ENCODE data around the gene MRPS2.
"Not testable (repeated sequence)": the region's sequence is repeated elsewhere in the genome, so short reads cannot be mapped to it uniquely, and the experiment has no call there.

Gene MRPS2

DNA sequence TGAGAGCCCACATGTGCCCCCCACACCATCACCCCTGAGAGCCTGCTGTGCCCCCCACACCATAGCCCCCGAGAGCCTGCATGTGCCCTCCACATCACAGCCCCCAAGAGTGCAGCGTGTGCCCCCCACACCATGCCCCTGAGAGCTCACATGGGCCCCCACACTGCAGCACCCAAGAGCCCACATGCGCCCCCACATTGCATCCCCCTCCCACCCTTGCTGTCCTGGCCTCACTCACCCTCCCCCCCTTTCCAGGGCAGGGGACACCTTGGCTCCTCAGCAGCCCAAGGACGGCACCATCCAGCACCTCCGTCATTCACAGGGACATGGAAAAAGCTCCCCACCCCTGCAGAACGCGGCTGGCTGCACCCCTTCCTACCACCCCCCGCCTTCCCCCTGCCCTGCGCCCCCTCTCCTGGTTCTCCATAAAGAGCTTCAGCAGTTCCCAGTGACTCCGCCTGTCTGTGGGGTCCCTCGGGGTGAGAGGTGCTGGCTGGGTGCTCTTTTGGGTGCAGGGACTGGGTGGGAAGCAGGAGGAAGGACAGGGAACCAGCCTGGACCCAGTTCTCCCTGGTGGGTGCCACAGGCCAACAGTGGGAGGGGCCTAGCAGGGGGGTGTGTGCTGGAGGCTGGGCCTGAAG is 25.7 kb downstream of the MRPS2 start:
- H3K4me3 ChIP-seq: no peak overlapping the region

DNA sequence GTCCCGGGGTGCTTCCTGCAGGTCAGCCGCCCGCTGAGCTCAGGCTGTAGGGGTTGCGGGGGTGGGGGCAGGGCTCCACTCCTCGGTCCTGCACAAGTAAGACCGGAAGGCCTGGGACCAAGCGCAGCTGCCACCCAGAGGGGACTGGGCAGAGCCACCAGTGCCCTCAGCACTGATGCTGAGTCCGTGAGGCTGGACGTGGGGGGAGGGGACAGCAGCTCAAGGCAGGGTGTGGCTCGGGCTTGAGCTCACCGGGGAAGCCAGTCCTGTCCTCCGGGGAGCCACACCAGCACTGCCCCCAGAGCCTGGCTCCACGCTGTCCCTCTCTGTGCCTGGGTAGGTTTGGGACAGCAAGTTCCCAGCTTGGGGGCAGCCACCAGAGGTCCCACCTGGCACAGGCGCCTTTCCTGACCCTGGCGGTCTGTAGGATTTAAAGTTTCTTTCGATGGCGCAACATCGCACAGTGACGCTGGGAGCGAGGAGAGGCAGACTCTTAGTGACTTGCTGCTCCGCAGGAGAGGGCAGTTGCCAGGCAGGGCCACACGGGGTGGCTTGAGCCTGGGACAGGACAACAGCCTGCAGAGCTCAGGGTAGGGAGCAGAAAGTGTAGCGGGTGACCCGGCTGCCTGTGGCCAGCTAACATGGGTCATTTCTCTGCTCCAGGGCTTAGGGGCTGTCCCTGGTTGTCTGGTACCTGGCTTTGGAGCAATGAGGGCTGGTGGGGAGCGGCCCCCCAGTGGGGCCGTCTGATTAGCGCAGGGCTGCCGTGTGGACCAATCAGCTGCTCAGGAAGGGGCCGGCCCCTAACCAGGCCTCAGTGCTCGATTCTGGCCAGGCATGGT is 26.5 kb downstream of the MRPS2 start:
- Histone ChIP-seq H3K4me3 (no peak overlapping the region), H3K27ac (no peak overlapping the region)

More for the DNA sequence above, 25.7 kb downstream of the MRPS2 start:
- H3K27ac ChIP-seq: no peak overlapping the region

DNA sequence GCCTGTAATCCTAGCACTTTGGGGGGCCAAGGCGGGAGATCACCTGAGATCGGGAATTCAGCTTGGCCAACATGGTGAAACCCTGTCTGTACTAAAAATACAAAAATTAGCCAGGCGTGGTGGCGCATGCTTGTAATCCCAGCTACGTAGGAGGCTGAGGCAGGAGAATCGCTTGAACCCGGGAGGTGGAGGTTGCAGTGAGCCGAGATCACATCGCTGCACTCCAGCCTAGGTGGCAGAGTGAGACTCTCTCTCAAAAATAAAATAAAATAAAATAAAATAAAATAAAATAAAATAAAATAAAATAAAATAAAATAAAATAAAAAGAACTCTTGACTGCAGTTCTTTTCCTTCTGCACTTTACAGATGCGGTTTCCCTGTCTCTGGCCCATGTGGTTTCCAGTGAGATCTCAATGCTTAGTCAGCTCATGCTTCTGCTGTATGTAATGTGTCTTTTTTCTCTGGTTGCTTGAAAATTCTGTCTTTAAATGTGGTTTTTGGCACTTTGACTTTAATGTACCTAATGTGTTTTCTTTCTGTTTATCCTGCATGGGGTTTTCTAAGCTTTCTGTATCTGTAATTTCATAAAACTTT is 28.5 kb downstream of the MRPS2 start:
- not testable (repeated sequence) for H3K27ac ChIP-seq, H3K4me3 ChIP-seq

DNA sequence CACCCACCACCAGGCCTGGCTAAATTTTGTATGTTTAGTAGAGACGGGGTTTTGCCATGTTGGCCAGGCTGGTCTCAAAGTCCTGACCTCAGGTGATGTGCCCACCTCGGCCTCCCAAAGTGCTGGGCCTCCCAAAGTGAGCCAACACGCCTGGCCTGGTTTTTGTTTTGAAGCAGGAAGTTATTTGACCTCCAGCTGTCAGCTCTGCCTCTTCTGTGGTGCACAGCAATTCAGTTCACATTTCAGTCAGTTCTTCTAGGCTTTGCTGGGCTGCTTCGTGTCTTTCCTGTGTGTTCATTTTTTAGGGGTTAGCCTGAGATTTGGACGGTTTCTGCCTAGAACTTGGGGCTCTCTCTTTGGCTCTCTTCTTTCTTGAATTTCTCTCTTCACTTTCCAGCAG is 29.7 kb downstream of the MRPS2 start:
- Histone ChIP-seq H3K27ac (no peak overlapping the region), H3K4me3 (no peak overlapping the region)

- H3K4me3 ChIP-seq: no peak overlapping the region
- H3K27ac ChIP-seq: no peak overlapping the region
Observed at GRCh38 chr9:135531096-135531495, 30.6 kb downstream of the MRPS2 start.

DNA sequence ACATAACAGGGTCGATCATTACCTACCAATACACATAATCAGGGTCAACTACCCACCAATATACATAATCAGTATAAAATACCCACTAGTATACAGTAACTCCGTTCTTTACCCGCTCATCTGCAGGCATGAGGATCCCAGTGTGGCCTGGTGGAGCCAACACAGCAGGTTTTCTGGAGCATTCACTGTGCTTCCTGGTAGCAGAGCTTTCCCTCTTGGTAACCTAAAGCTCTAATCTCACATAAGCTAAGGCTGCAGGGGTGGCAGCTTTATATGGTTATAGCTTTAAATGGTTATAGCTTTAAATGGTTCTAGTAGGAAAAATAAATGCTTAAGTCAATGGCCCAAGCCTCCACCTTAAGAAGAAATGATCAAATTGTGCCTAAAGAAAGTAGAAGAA is 32.6 kb downstream of the MRPS2 start:
- H3K4me3 ChIP-seq: no peak overlapping the region
- H3K27ac ChIP-seq: no peak overlapping the region

DNA sequence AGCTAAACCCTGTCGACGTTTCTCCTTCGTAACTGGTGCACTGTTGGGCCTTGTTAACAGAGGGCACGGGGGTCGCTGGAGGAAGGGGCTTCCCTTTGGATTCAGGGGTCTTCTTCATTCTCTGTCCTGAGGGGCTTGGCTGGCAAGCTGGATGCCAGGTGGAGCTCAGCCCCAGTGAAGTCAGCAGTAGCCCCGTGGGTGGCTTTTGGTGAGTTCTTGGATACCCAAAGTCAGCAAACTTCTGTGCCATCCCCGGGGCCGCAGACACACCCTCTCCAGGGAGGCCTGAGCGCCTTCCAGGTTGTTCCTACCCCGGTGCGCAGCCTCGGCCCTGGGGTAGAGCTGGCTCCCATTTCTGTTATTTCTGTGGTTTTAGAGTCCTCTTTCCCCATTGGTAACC is 33.2 kb downstream of the MRPS2 start:
- no peak overlapping the region for H3K4me3 ChIP-seq
- H3K27ac ChIP-seq: peak overlapping the region in 1 of 21 experiments; percentile 22

- peak overlapping the region in 1 of 21 experiments; percentile 50 for H3K27ac ChIP-seq
- not testable (repeated sequence) for H3K4me3 ChIP-seq
Observed at GRCh38 chr9:135534192-135534711, 33.8 kb downstream of the MRPS2 start.

DNA sequence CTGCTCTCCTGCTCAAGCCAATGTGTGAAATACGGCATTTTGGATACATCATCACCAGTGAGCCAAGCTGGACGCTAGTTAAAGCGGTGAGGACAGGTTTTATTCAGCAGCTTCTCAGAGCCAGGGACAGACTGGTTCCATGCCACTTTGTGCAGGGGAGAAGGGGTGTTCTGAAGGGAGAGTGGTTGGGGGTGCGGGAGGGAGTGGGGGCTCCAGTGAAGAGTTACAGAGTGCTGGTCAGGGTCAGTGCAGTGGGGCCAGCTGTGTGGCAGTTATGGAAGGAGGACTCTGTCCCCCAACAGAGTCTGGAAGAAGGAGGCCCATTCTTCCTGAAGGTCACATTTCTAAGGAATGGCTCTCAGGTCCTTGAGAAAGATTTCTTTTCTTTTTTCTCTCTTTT is 34.3 kb downstream of the MRPS2 start:
- not testable (repeated sequence) for H3K4me3 ChIP-seq
- H3K27ac ChIP-seq: peak overlapping the region in 1 of 21 experiments; percentile 50

- not testable (repeated sequence) for H3K27ac ChIP-seq, H3K4me3 ChIP-seq
Observed at GRCh38 chr9:135535631-135536030, 35.1 kb downstream of the MRPS2 start.

GRCh38 chr9:135536216-135536615 is 35.7 kb downstream of the MRPS2 start:
- no peak overlapping the region for H3K27ac ChIP-seq
- H3K4me3 ChIP-seq: no peak overlapping the region

- H3K4me3 ChIP-seq, H3K27ac ChIP-seq: not testable (repeated sequence)
Observed at GRCh38 chr9:135543262-135543894, 42.9 kb downstream of the MRPS2 start.

DNA sequence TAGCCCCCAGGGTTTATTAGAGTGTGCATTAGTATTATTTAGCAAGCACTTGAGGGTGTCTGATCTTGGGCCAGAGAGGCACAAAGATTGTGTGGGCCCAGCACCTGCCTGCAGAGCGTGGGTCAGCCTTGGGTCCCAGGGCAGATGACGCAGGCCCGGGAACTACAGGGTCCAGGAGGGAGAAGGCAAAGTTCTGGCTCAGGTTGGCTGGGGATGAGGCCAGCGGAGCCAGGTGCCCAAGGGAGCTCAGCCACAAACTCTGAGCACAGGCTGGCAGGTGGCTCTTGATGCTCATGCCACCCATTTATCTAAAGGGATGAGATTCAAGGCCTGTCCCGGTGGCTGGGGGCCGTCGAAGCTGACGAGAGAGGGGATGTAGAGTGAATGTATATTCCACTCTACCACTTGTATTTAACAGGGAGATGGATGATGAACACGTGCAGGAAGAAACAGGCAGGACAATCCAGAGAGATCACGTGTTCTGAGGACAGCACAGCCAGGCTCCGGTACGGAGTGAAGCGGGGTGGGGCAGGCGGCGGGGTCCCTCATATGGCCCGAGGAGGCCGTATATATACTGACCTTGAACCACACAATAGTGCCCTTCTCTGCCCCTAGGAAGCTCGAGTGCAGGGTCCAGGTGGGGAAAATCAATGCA is 44.6 kb downstream of the MRPS2 start:
- no peak overlapping the region for H3K27ac ChIP-seq
- no peak overlapping the region for H3K4me3 ChIP-seq

DNA sequence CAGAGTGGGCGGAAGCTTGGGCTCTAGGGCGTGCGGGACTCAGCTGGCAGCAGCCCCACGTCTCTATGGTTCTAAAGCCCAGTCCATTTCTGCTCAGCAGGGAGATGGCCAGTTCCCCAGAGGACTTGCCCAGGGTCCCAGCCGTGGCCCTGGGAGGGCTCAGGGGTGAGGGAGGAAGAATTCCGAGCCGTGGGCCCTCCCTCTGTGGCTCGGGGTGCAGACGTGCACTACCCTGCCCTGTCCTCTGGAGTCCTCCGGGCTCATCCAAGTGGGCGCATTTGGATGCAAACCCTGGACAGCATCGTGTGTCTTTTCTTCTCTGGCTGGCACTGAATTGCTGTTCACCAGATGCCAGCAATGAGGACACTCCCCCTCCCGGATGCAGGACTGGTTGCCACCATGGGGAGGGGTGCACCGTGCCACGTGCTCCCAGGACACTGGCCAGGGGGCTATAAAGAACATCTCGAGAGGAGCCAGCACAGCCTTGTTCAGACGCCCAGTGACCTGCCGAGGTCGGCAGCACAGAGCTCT is 45.2 kb downstream of the MRPS2 start, which contains the start of gene OBP2A:
OBP2A (plus strand) TSS at position 481 of the 531 bp plus-strand sequence. CDS start 55 bp downstream, outside the sequence.
- H3K4me3 ChIP-seq, H3K27ac ChIP-seq: not testable (repeated sequence)

DNA sequence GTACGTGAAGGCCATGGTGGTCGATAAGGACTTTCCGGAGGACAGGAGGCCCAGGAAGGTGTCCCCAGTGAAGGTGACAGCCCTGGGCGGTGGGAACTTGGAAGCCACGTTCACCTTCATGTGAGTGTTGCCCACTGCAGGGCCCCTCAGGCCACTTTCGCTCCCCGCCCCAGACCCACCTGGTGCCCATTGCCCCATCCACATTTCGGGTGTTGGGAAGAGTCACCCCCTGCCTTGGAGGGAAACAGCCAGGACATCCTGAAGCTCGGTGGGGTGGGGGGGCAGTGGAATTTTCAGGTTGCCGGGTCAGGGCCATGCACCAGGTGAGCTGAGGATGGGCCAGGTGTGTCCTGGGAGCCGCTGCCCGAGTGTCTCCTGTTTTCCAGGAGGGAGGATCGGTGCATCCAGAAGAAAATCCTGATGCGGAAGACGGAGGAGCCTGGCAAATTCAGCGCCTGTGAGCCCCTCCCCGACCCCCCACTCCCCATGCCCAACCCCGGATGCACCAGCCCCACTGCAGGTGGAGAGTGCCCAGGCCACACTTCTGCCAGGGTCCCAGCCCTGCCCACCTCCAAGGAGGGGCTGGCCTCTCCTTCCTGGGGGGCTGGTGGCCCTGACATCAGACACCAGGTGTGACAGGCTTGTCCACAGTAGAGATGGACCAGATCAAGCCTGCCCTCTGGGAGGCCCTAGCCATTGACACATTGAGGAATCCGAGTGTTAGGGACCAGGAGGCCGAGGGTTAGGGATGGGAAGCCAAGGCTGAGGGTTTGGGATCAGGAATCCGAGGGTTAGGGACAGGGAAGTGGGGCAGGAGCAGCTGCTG is 46.5 kb downstream of the MRPS2 start:
- not testable (repeated sequence) for H3K27ac ChIP-seq, H3K4me3 ChIP-seq

DNA sequence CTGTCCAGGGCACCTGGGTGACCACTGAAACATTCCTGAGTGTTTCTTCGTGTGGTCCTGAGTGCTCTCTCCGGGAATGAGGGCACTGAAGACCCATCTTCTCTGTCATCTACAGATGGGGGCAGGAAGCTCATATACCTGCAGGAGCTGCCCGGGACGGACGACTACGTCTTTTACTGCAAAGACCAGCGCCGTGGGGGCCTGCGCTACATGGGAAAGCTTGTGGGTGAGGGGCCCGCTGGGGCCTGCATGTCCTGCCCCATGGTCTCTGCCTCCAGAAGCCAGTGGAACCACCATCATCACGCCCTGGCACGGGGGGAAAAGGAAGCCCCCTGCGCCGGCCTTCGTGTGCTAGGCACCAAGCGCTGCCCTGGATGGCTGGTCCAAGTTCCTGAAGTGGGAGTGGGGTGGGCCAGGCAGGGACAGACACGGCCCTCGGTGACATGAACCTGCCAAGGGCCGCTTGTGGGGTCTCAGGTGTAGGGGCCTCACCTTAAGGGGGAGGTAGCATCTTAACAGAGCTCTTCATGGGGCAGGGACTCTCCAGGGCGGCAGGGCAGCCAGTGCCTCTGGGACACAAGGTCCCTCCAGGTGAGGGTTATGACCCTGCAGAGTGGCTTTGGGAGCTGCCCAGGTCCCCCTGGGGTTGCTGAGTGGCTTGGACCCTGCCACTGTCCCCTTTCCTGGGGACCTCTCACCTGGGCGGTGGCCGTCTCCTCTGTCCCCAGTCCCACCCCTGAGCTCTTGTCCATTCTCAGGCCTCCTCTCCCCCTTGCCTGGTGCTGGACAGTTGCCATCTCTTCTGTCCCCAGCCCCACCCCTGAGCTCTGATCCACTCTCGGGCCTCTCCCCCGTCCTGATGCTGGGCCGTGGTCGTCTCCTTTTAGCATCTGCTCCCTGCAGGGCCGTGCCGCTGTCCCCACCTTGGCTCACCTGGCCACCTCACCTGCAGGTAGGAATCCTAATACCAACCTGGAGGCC is 47.6 kb downstream of the MRPS2 start:
- Histone ChIP-seq H3K27ac (no peak overlapping the region), H3K4me3 (no peak overlapping the region)
